Measurements from ENCODE around the gene CSTF1.

Gene CSTF1

GRCh38 chr20:56371977-56372376 lies 20.5 kb upstream of the CSTF1 start:
- H3K4me3 ChIP-seq (ENCODE audit: low read depth, low read length) = no peak overlapping the region
- TF ChIP-seq CTCF (IDR thresholded peaks at IDR 0.05; ENCODE audit: low read depth, low read length) = no peak

GRCh38 chr20:56372850-56373249 lies 19.6 kb upstream of the CSTF1 start:
- TF ChIP-seq CTCF (IDR thresholded peaks at IDR 0.05; ENCODE audit: low read depth, low read length) = no peak
- no peak overlapping the region for H3K4me3 ChIP-seq (ENCODE audit: low read depth, low read length)

GRCh38 chr20:56373942-56374341 lies 18.5 kb upstream of the CSTF1 start:
- TF ChIP-seq CTCF (IDR thresholded peaks at IDR 0.05; ENCODE audit: low read depth, low read length) = no peak

GRCh38 chr20:56376331-56376730 lies 16.1 kb upstream of the CSTF1 start:
- no peak overlapping the region for H3K4me3 ChIP-seq (ENCODE audit: low read depth, low read length)
- no peak for TF ChIP-seq CTCF (IDR thresholded peaks at IDR 0.05; ENCODE audit: low read depth, low read length)

More at GRCh38 chr20:56373942-56374341, 18.5 kb upstream of the CSTF1 start:
- H3K4me3 ChIP-seq (ENCODE audit: low read depth, low read length) = no peak overlapping the region

GRCh38 chr20:56378386-56378785 lies 14.1 kb upstream of the CSTF1 start:
- no peak overlapping the region for H3K4me3 ChIP-seq (ENCODE audit: low read depth, low read length)
- TF ChIP-seq CTCF (IDR thresholded peaks at IDR 0.05; ENCODE audit: low read depth, low read length) = no peak

GRCh38 chr20:56380375-56380774 lies 12.1 kb upstream of the CSTF1 start:
- TF ChIP-seq CTCF (IDR thresholded peaks at IDR 0.05; ENCODE audit: low read depth, low read length) = no peak
- no peak overlapping the region for H3K4me3 ChIP-seq (ENCODE audit: low read depth, low read length)

GRCh38 chr20:56381501-56381900 lies 10.9 kb upstream of the CSTF1 start:
- no peak for TF ChIP-seq CTCF (IDR thresholded peaks at IDR 0.05; ENCODE audit: low read depth, low read length)
- H3K4me3 ChIP-seq (ENCODE audit: low read depth, low read length) = no peak overlapping the region
